BJ (cell line): ENCODE data around the gene MRPS11. TPM values are rescaled to one million over a fixed set of nuclear protein-coding genes. Genes with fewer than 3 reads are reported as not detected.

Experiments
- CTCF ChIA-PET: fragments of 350-600 bp; formaldehyde crosslinking; extraction: SDS; loops from one replicate; lab custom pipeline; 2021; ENCODE audit warnings: antibody characterized with exemption, inconsistent platforms; lab: Yijun Ruan, JAX
- POLR2A ChIA-PET: fragments of 300-600 bp; sonication (Branson Sonifier 250); formaldehyde crosslinking; extraction: SDS; loops from one replicate; lab custom pipeline; 2021; ENCODE audit warnings: antibody characterized with exemption; lab: Charles Lee
- DNase-seq: peaks from one replicate; pipeline ENCODE4 v3.0.0-alpha.2; 2011; ENCODE audit warnings: low read depth
- H3K27me3 ChIP-seq: 2 replicates; pipeline ENCODE4 v1.6.0; 2011; ENCODE audit warnings: low read length; ENCODE audit not compliant: control insufficient read depth, insufficient read depth
- H3K36me3 ChIP-seq: 2 replicates; pipeline ENCODE4 v1.5.1; 2011; ENCODE audit warnings: low read length; ENCODE audit not compliant: control insufficient read depth, insufficient read depth
- H3K4me3 ChIP-seq: 2 replicates; pipeline ENCODE4 v1.5.1; 2011; ENCODE audit warnings: low read depth, mild to moderate bottlenecking, control low read depth, low read length
- CTCF ChIP-seq: IDR thresholded peaks from 2 replicates; pipeline ENCODE4 v1.5.1; 2011; ENCODE audit warnings: low read depth, mild to moderate bottlenecking, control low read depth, inconsistent platforms, low read length, moderate library complexity; ENCODE audit not compliant: insufficient read depth
- polyA plus RNA-seq: library from polyadenylated mRNA; depleted of rRNA; stranded (reverse); fragments of >200 nt; gene quantifications from 2 replicates; pipeline ENCODE4 v1.2.3, GENCODE V29; 2011

Gene MRPS11
- polyA plus RNA-seq, 1 experiment, result 103 TPM

GRCh38 chr15:88504445-88504844, 36.9 kb downstream of the MRPS11 start:
- no peak for TF ChIP-seq CTCF
- no peak for DNase-seq
- Histone ChIP-seq H3K27me3 (no peaks in the 10 kb centered on the region), H3K4me3 (no peak overlapping the region), H3K36me3 (peaks cover under 1% of the 10 kb centered on the region; the same call in 1 of the 2 replicates)
- ChIA-PET POLR2A (no interaction called here), CTCF (interaction anchor here (0.6 kb wide), 1 partner anchor 25 kb away, joined by 3 read pairs; no protein-coding TSS in a partner anchor)

- TF ChIP-seq CTCF, result no peak
- ChIA-PET POLR2A (no interaction called here), CTCF (interaction anchor here (1.1 kb wide), 1 partner anchor 38 kb away, joined by 3 read pairs; no protein-coding TSS in a partner anchor)
Measured at GRCh38 chr15:88505721-88506120, 38.2 kb downstream of the MRPS11 start.

GRCh38 chr15:88506628-88507027, 39.1 kb downstream of the MRPS11 start:
- Histone ChIP-seq H3K36me3 (peaks cover 4% of the 10 kb centered on the region), H3K4me3 (no peak overlapping the region), H3K27me3 (no peaks in the 10 kb centered on the region)
- POLR2A ChIA-PET, result no interaction called here
- CTCF ChIA-PET, result interaction anchor here (0.5 to 1.1 kb wide), 2 partner anchors 37 to 66 kb away, joined by 3 read pairs; no protein-coding TSS in a partner anchor
- DNase-seq, result no peak
- TF ChIP-seq CTCF, result no peak

More at GRCh38 chr15:88505721-88506120, 38.2 kb downstream of the MRPS11 start:
- peaks cover 4% of the 10 kb centered on the region for H3K36me3 ChIP-seq
- no peak for DNase-seq
- no peaks in the 10 kb centered on the region for H3K27me3 ChIP-seq
- H3K4me3 ChIP-seq, result no peak overlapping the region

- Histone ChIP-seq H3K4me3 (no peak overlapping the region), H3K27me3 (no peaks in the 10 kb centered on the region), H3K36me3 (peaks cover 4% of the 10 kb centered on the region)
- ChIA-PET CTCF (interaction anchor here (0.8 kb wide), 1 partner anchor 11 kb away, joined by 3 read pairs; no protein-coding TSS in a partner anchor), POLR2A (no interaction called here)
- TF ChIP-seq CTCF, result no peak
- no peak for DNase-seq
Measured at GRCh38 chr15:88509321-88509720, 41.8 kb downstream of the MRPS11 start.

GRCh38 chr15:88509964-88510363, 42.5 kb downstream of the MRPS11 start:
- ChIA-PET POLR2A (no interaction called here), CTCF (interaction anchor here (0.8 kb wide), 2 partner anchors 10 to 12 kb away, joined by 3 read pairs; no protein-coding TSS in a partner anchor)
- TF ChIP-seq CTCF, result no peak
- no peak overlapping the region for H3K4me3 ChIP-seq
- H3K27me3 ChIP-seq, result no peaks in the 10 kb centered on the region
- DNase-seq, result no peak
- H3K36me3 ChIP-seq, result peaks cover 4% of the 10 kb centered on the region
